K562 (cell line): ENCODE data around the gene FAM120B.

Experiments
- CHD4 ChIP-seq: fragments of 200-600 bp; sonication (generic); IDR thresholded peaks from 3 replicates; pipeline ENCODE4 v1.6.1; 2012; ENCODE audit warnings: low read depth, mild to moderate bottlenecking, mixed read lengths, low read length, inconsistent platforms; ENCODE audit not compliant: insufficient read depth, insufficient replicate concordance, poor library complexity, severe bottlenecking
- CTCF ChIP-seq, 3 experiments: IDR thresholded peaks in 2 of 3; conservative IDR thresholded peaks in 1 of 3; 2 replicates each; pipeline ENCODE4 v1.5.1; 2011 to 2012; ENCODE audit warnings: low read length in 3 of 3, mild to moderate bottlenecking in 3 of 3, control low read depth in 2 of 3, improper control_type of control experiment in 1 of 3, inconsistent platforms in 1 of 3, low read depth in 1 of 3, mixed read lengths in 1 of 3, moderate library complexity in 1 of 3; ENCODE audit not compliant: insufficient read depth in 2 of 3
- FOXM1 ChIP-seq, 2 experiments: fragments of 450-650 bp in 1 of 2; sonication (generic) in 1 of 2; formaldehyde crosslinking in 1 of 2; IDR thresholded peaks; 2 replicates each; pipeline versions ENCODE4 v1.6.1 to v1.9.0; 2017 to 2022; ENCODE audit warnings: low read depth in 2 of 2, mild to moderate bottlenecking in 2 of 2, missing genetic modification reagents in 1 of 2, moderate library complexity in 1 of 2
- MEF2D ChIP-seq: conservative IDR thresholded peaks from 2 replicates; pipeline ENCODE4 v1.6.1; 2016; ENCODE audit warnings: low read depth, missing genetic modification characterization, missing compliant biosample characterization
- TRIM24 ChIP-seq, 2 experiments: fragments of 450-650 bp; IDR thresholded peaks; 2 replicates each; pipeline ENCODE4 v1.6.1; 2016
- ZNF274 ChIP-seq: IDR thresholded peaks from 2 replicates; pipeline ENCODE4 v1.6.1; 2011; ENCODE audit warnings: low read depth, mild to moderate bottlenecking, low read length, moderate library complexity, borderline replicate concordance

- TF ChIP-seq CHD4 (no peak), FOXM1 (IDR thresholded peaks at IDR 0.05; ENCODE audit: low read depth) (no peak), FOXM1 (CRISPR knock-in tag; IDR thresholded peaks at IDR 0.05; ENCODE audit: low read depth) (no peak), CTCF (IDR thresholded peaks at IDR 0.05 in 2 of 3, conservative IDR thresholded peaks at IDR 0.05 in 1 of 3; ENCODE audit: insufficient read depth in 2 of 3, low read depth in 1 of 3, low read length in 3 of 3) (no peak), TRIM24 (IDR thresholded peaks at IDR 0.05) (no peak), ZNF274 (no peak), MEF2D (tag) (no peak)
These were observed 146.4 kb downstream of the FAM120B start for GRCh38 chr6:170452767-170453545.
